BLaER1 treated with 17β-estradiol and CSF1 and Interleukin-3, amounts not matched to agents 10 nM and 100 nM (cell line): ENCODE results near the gene ATP12A.
A peak's percentile ranks its signal among the peaks of the same experiment; 100 is the strongest.

Source experiments
- H3K27ac ChIP-seq, 11 experiments: shearing (Covaris generic); formaldehyde crosslinking; 2 replicates each; pipeline ENCODE4 v1.8.1; 2022
- H3K27me3 ChIP-seq, 11 experiments: shearing (Covaris generic); formaldehyde crosslinking; 2 replicates each; pipeline ENCODE4 v1.8.1; 2022
- H3K36me3 ChIP-seq, 11 experiments: shearing (Covaris generic); formaldehyde crosslinking; 2 replicates each; pipeline ENCODE4 v1.8.1; 2022
- H3K4me1 ChIP-seq, 10 experiments: shearing (Covaris generic); formaldehyde crosslinking; 2 replicates each; pipeline ENCODE4 v1.8.1; 2022
- H3K4me2 ChIP-seq, 11 experiments: shearing (Covaris generic); formaldehyde crosslinking; 2 replicates each; pipeline ENCODE4 v1.8.1; 2022
- H3K4me3 ChIP-seq, 10 experiments: shearing (Covaris generic); formaldehyde crosslinking; 2 replicates each; pipeline ENCODE4 v1.8.1; 2022
- H3K9ac ChIP-seq, 11 experiments: shearing (Covaris generic); formaldehyde crosslinking; 2 replicates each; pipeline ENCODE4 v1.8.1; 2022
- H3K9me3 ChIP-seq, 11 experiments: shearing (Covaris generic); formaldehyde crosslinking; replicated peaks in 1 of 11; 2 replicates each; pipeline ENCODE4 v1.8.1; 2022
- H4K20me1 ChIP-seq, 11 experiments: shearing (Covaris generic); formaldehyde crosslinking; 2 replicates each; pipeline ENCODE4 v1.8.1; 2022
- Cebpa-rat ChIP-seq, 11 experiments: shearing (Covaris generic); IDR thresholded peaks; 2 replicates each; pipeline ENCODE4 v1.8.1; 2022

ATP12A gene

GRCh38 chr13:24680258-24680920 is at the start of gene ATP12A:
Gene ATP12A (plus strand): TSS chr13:24680408. CDS start chr13:24680744, 336 bp downstream.
- Histone ChIP-seq H3K9ac (peak within 1 kb of the TSS in 10 of 11 experiments; percentile 4 to 64 (median 34); a peak in 12 of 22 replicates), H3K4me3 (peak within 1 kb of the TSS; percentile 51 to 70 (median 60)), H3K4me1 (peaks cover 21 to 44% (median 38%) of the 10 kb centered on the region in 10 experiments), H3K27ac (no peak within 1 kb of the TSS), H3K4me2 (peak within 1 kb of the TSS; percentile 93 to 100 (median 98)), H4K20me1 (peaks cover 0 to 63% (median 40%) of the 10 kb centered on the region in 11 experiments; a peak in 18 of 22 replicates), H3K36me3 (no peaks in the 10 kb centered on the region), H3K9me3 (no peaks in the 10 kb centered on the region), H3K27me3 (peaks cover 68 to 76% (median 73%) of the 10 kb centered on the region in 11 experiments)
- TF ChIP-seq Cebpa-rat (IDR thresholded peaks at IDR 0.05) = no peak

- peak overlapping the region in 1 of 11 experiments; percentile 41; a peak in 1 of 22 replicates for H3K27ac ChIP-seq
- H3K4me1 ChIP-seq = peaks cover 28 to 46% (median 32%) of the 10 kb centered on the region in 10 experiments
- no peaks in the 10 kb centered on the region for H3K27me3 ChIP-seq
- no peak overlapping the region for H3K9ac ChIP-seq
- peak overlapping the region; percentile 7 to 62 (median 51); a peak in 14 of 22 replicates for H3K4me2 ChIP-seq
- no peaks in the 10 kb centered on the region for H4K20me1 ChIP-seq
- H3K36me3 ChIP-seq = no peaks in the 10 kb centered on the region
- TF ChIP-seq Cebpa-rat (IDR thresholded peaks at IDR 0.05) = no peak
- no peak overlapping the region for H3K4me3 ChIP-seq
- H3K9me3 ChIP-seq = peaks cover 0 to 7% (median 0%) of the 10 kb centered on the region in 11 experiments; a peak in 1 of 22 replicates
Measured at GRCh38 chr13:24630851-24631620, 49.2 kb upstream of the ATP12A start.

- no peaks in the 10 kb centered on the region for H3K27me3 ChIP-seq
- H3K4me3 ChIP-seq = no peak overlapping the region
- H3K4me2 ChIP-seq = peak overlapping the region in 4 of 11 experiments; percentile 23 to 55 (median 43); a peak in 3 of 22 replicates
- TF ChIP-seq Cebpa-rat (IDR thresholded peaks at IDR 0.05) = no peak
- no peak overlapping the region for H3K27ac ChIP-seq
- H3K36me3 ChIP-seq = no peaks in the 10 kb centered on the region
- H3K9ac ChIP-seq = no peak overlapping the region
- H4K20me1 ChIP-seq = no peaks in the 10 kb centered on the region
- peaks cover 0 to 6% (median 0%) of the 10 kb centered on the region in 11 experiments; a peak in 1 of 22 replicates for H3K9me3 ChIP-seq
- peaks cover 26 to 40% (median 30%) of the 10 kb centered on the region in 10 experiments for H3K4me1 ChIP-seq
Measured at GRCh38 chr13:24631922-24632321, 48.3 kb upstream of the ATP12A start.

- Histone ChIP-seq H4K20me1 (no peaks in the 10 kb centered on the region), H3K9ac (no peak overlapping the region), H3K27me3 (no peaks in the 10 kb centered on the region), H3K4me1 (peaks cover 26 to 40% (median 30%) of the 10 kb centered on the region in 10 experiments), H3K27ac (no peak overlapping the region), H3K4me2 (peak overlapping the region in 8 of 11 experiments; percentile 2 to 55 (median 48); a peak in 7 of 22 replicates), H3K9me3 (peaks cover 0 to 5% (median 0%) of the 10 kb centered on the region in 11 experiments; a peak in 9 of 22 replicates), H3K36me3 (no peaks in the 10 kb centered on the region), H3K4me3 (no peak overlapping the region)
- no peak for TF ChIP-seq Cebpa-rat (IDR thresholded peaks at IDR 0.05)
Measured at GRCh38 chr13:24632382-24633121, 47.7 kb upstream of the ATP12A start.

- no peaks in the 10 kb centered on the region for H3K36me3 ChIP-seq
- H3K4me2 ChIP-seq = no peak overlapping the region
- peaks cover 0 to 11% (median 5%) of the 10 kb centered on the region in 11 experiments; a peak in 10 of 22 replicates for H3K9me3 ChIP-seq
- no peaks in the 10 kb centered on the region for H4K20me1 ChIP-seq
- peaks cover 11 to 20% (median 14%) of the 10 kb centered on the region in 10 experiments; a peak in 19 of 20 replicates for H3K4me1 ChIP-seq
- no peak for TF ChIP-seq Cebpa-rat (IDR thresholded peaks at IDR 0.05)
- no peaks in the 10 kb centered on the region for H3K27me3 ChIP-seq
- H3K27ac ChIP-seq = no peak overlapping the region
- H3K9ac ChIP-seq = no peak overlapping the region
- no peak overlapping the region for H3K4me3 ChIP-seq
Measured at GRCh38 chr13:24636776-24637175, 43.4 kb upstream of the ATP12A start.

- TF ChIP-seq Cebpa-rat (IDR thresholded peaks at IDR 0.05) = no peak
- Histone ChIP-seq H3K4me2 (no peak overlapping the region), H3K36me3 (no peaks in the 10 kb centered on the region), H3K27ac (no peak overlapping the region), H3K4me1 (peaks cover 8 to 9% (median 9%) of the 10 kb centered on the region in 10 experiments; a peak in 19 of 20 replicates), H3K27me3 (no peaks in the 10 kb centered on the region), H4K20me1 (no peaks in the 10 kb centered on the region), H3K9ac (no peak overlapping the region), H3K4me3 (no peak overlapping the region), H3K9me3 (peaks cover 0 to 11% (median 5%) of the 10 kb centered on the region in 11 experiments; a peak in 10 of 22 replicates)
Measured at GRCh38 chr13:24638096-24638495, 42.1 kb upstream of the ATP12A start.

- no peak overlapping the region for H3K9ac ChIP-seq
- no peaks in the 10 kb centered on the region for H3K27me3 ChIP-seq
- H3K4me1 ChIP-seq = no peaks in the 10 kb centered on the region
- no peaks in the 10 kb centered on the region for H4K20me1 ChIP-seq
- TF ChIP-seq Cebpa-rat (IDR thresholded peaks at IDR 0.05) = no peak
- no peaks in the 10 kb centered on the region for H3K36me3 ChIP-seq
- no peak overlapping the region for H3K4me2 ChIP-seq
- H3K9me3 ChIP-seq = peaks cover 0 to 11% (median 5%) of the 10 kb centered on the region in 11 experiments; a peak in 10 of 22 replicates
- H3K4me3 ChIP-seq = no peak overlapping the region
- no peak overlapping the region for H3K27ac ChIP-seq
Measured at GRCh38 chr13:24640752-24641151, 39.5 kb upstream of the ATP12A start.

GRCh38 chr13:24642219-24642618 is 38.0 kb upstream of the ATP12A start:
- no peaks in the 10 kb centered on the region for H4K20me1 ChIP-seq
- no peak overlapping the region for H3K27ac ChIP-seq
- H3K36me3 ChIP-seq = no peaks in the 10 kb centered on the region
- H3K27me3 ChIP-seq = no peaks in the 10 kb centered on the region
- H3K9me3 ChIP-seq = peaks cover 0 to 10% (median 5%) of the 10 kb centered on the region in 11 experiments; a peak in 10 of 22 replicates
- no peaks in the 10 kb centered on the region for H3K4me1 ChIP-seq
- H3K4me3 ChIP-seq = no peak overlapping the region
- H3K9ac ChIP-seq = no peak overlapping the region
- H3K4me2 ChIP-seq = no peak overlapping the region
- TF ChIP-seq Cebpa-rat (IDR thresholded peaks at IDR 0.05) = no peak
